ENCODE data around the gene NFATC2.

The NFATC2 gene

GRCh38 chr20:51360451-51361201 is 181.9 kb downstream of the NFATC2 start:
- Histone ChIP-seq H3K27ac (peak overlapping the region; percentile 100), H3K27me3 (replicated peaks) (no peaks in the 10 kb centered on the region), H3K36me3 (replicated peaks) (no peaks in the 10 kb centered on the region), H3K4me3 (ENCODE audit: low read depth, low read length) (no peak overlapping the region)
- in situ Hi-C loops (cut with HindIII; ENCODE audit: low pct_ligation_motif_present, low sequenced_read_pairs) = no loop called here
- peak; percentile 99 for DNase-seq
- no peak for TF ChIP-seq CTCF (IDR thresholded peaks at IDR 0.05; ENCODE audit: low read depth, low read length, missing control alignments)

- H3K4me3 ChIP-seq (ENCODE audit: low read depth, low read length) = no peak overlapping the region
- DNase-seq = no peak
- no peaks in the 10 kb centered on the region for H3K27me3 ChIP-seq (replicated peaks)
- TF ChIP-seq CTCF (IDR thresholded peaks at IDR 0.05; ENCODE audit: low read depth, low read length, missing control alignments) = no peak
- in situ Hi-C loops (cut with HindIII; ENCODE audit: low pct_ligation_motif_present, low sequenced_read_pairs) = no loop called here
- H3K36me3 ChIP-seq (replicated peaks) = no peaks in the 10 kb centered on the region
- peak overlapping the region; percentile 100 for H3K27ac ChIP-seq
These were observed 182.6 kb downstream of the NFATC2 start for GRCh38 chr20:51359947-51360346.

GRCh38 chr20:51359401-51359800 is 183.1 kb downstream of the NFATC2 start:
- H3K36me3 ChIP-seq (replicated peaks) = no peaks in the 10 kb centered on the region
- H3K27me3 ChIP-seq (replicated peaks) = no peaks in the 10 kb centered on the region
- H3K4me3 ChIP-seq (ENCODE audit: low read depth, low read length) = no peak overlapping the region
- no peak for TF ChIP-seq CTCF (IDR thresholded peaks at IDR 0.05; ENCODE audit: low read depth, low read length, missing control alignments)
- H3K27ac ChIP-seq = peak overlapping the region; percentile 100
- in situ Hi-C loops (cut with HindIII; ENCODE audit: low pct_ligation_motif_present, low sequenced_read_pairs) = no loop called here
- DNase-seq = no peak

GRCh38 chr20:51358032-51358724 is 184.3 kb downstream of the NFATC2 start:
- no peak overlapping the region for H3K4me3 ChIP-seq (ENCODE audit: low read depth, low read length)
- H3K36me3 ChIP-seq (replicated peaks) = no peaks in the 10 kb centered on the region
- in situ Hi-C loops (cut with HindIII; ENCODE audit: low pct_ligation_motif_present, low sequenced_read_pairs) = no loop called here
- no peak for TF ChIP-seq CTCF (IDR thresholded peaks at IDR 0.05; ENCODE audit: low read depth, low read length, missing control alignments)
- H3K27ac ChIP-seq = peak overlapping the region; percentile 100
- DNase-seq = no peak
- no peaks in the 10 kb centered on the region for H3K27me3 ChIP-seq (replicated peaks)

GRCh38 chr20:51357543-51357942 is 185.0 kb downstream of the NFATC2 start:
- Histone ChIP-seq H3K4me3 (ENCODE audit: low read depth, low read length) (no peak overlapping the region), H3K27ac (no peak overlapping the region), H3K27me3 (replicated peaks) (no peaks in the 10 kb centered on the region), H3K36me3 (replicated peaks) (no peaks in the 10 kb centered on the region)
- TF ChIP-seq CTCF (IDR thresholded peaks at IDR 0.05; ENCODE audit: low read depth, low read length, missing control alignments) = no peak
- DNase-seq = no peak
- in situ Hi-C loops (cut with HindIII; ENCODE audit: low pct_ligation_motif_present, low sequenced_read_pairs) = no loop called here
